Measurements from ENCODE around the gene APOA1.

Gene APOA1

GRCh38 chr11:116833491-116833815, 4.0 kb downstream of the APOA1 start:
- no peak for DNase-seq

GRCh38 chr11:116832350-116833290, 4.8 kb downstream of the APOA1 start:
- no peak for DNase-seq

- DNase-seq, result no peak
These were observed 5.6 kb downstream of the APOA1 start for GRCh38 chr11:116831790-116832349.

GRCh38 chr11:116830184-116830912, 7.1 kb downstream of the APOA1 start:
- DNase-seq, result no peak

- no peak for DNase-seq
These were observed 7.8 kb downstream of the APOA1 start, which contains the start of gene APOC3 for GRCh38 chr11:116829525-116830183. TSS of gene APOC3 (plus strand) at chr11:116829907. CDS start at chr11:116830583, 676 bp downstream.

GRCh38 chr11:116828632-116829524, 8.5 kb downstream of the APOA1 start:
- no peak for DNase-seq

- no peak for DNase-seq
These were observed 10.0 kb downstream of the APOA1 start for GRCh38 chr11:116827461-116827860.

GRCh38 chr11:116826751-116827431, 10.5 kb downstream of the APOA1 start:
- DNase-seq, result no peak

- DNase-seq, result no peak
These were observed 11.3 kb downstream of the APOA1 start for GRCh38 chr11:116825854-116826750.

- no peak for DNase-seq
These were observed 12.0 kb downstream of the APOA1 start for GRCh38 chr11:116825434-116825833.

GRCh38 chr11:116823031-116823843, 14.2 kb downstream of the APOA1 start, which contains the start of gene APOA4:
TSS of gene APOA4 (minus strand) at chr11:116823304. CDS start at chr11:116823191, 113 bp downstream.
- DNase-seq, result no peak

GRCh38 chr11:116822575-116822974, 14.8 kb downstream of the APOA1 start:
- DNase-seq, result no peak

- DNase-seq, result no peak
These were observed 16.1 kb downstream of the APOA1 start for GRCh38 chr11:116821050-116821918.

- no peak for DNase-seq
These were observed 18.4 kb downstream of the APOA1 start for GRCh38 chr11:116819049-116819448.

GRCh38 chr11:116814502-116814901, 22.9 kb downstream of the APOA1 start:
- no peak for DNase-seq

- no peak for DNase-seq
These were observed 23.5 kb downstream of the APOA1 start for GRCh38 chr11:116813781-116814471.

- DNase-seq, result no peak
These were observed 24.3 kb downstream of the APOA1 start for GRCh38 chr11:116813170-116813569.

- DNase-seq, result no peak
These were observed 25.3 kb downstream of the APOA1 start for GRCh38 chr11:116812109-116812508.
